Measurements from ENCODE around the gene WRAP73.

The WRAP73 gene

DNA sequence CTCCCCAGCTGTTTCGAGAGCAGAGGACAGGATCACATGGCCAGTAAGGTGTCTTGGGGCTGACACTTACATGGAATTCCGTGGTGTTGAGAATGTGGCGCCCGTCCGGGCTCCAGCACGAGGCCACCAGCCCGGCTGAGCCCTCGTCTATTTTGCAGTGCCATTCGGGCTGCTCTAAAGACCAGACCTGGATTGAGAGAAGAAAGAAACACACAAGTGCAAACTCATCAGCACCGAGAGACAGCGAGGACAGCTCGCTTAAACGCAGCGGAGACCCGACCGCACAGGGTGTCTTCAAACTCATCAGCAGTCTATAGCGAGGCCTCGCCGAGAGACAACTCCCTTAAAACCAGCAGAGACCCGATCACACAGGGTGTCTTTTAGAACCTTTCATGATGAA lies 3.3 kb downstream of the WRAP73 start:
- DNase-seq (ENCODE audit: low read depth in 2 of 2): no peak

DNA sequence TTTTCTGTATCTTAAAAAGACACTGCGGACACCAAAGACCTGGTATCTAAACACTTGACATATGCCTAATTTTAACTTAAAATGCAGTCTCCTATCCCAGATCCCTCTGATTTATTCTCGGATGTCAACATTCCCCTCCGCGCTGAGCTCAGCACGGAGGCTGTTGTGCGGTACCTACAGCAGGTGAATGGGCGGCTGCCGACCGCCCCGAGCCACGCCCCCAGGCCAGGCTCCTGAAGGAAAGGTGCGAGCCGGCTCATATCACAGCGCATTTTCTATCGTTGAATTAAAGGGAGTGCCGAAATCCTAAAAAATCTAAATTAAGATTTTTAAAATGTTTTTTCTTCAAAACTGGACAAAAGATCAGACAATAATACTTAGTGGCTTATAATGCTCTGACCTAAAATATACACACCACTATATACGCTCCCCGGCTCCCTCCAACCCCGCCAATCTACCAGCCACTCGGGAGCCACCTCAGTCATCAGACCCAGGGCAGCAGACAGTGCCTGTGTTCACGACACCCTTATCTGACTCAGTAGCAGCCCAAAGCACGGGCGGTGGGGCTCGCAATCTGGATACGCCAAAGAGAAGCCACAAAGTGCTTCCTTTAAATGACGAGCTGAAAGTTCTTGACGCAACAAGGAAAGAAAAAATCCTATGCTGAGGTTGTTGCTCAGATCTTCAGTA lies 4.1 kb downstream of the WRAP73 start:
- DNase-seq (ENCODE audit: low read depth in 2 of 2): no peak

DNA sequence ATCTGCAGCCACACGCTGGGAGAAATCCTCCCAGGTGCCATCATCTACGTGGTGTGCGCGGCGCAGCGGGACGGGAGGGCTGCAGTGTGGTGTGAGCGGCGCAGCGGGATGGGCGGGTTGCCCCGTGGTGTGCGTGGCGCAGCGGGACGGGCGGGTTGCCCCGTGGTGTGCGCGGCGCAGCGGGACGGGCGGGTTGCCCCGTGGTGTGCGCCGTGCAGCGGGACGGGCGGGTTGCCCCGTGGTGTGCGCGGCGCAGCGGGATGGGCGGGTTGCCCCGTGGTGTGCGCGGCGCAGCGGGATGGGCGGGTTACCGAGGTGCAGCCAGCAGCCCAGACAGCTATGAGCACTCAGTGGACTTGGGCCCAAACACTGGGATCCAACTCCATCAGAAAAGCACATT lies 4.7 kb downstream of the WRAP73 start:
- no peak for DNase-seq (ENCODE audit: low read depth in 2 of 2)

DNA sequence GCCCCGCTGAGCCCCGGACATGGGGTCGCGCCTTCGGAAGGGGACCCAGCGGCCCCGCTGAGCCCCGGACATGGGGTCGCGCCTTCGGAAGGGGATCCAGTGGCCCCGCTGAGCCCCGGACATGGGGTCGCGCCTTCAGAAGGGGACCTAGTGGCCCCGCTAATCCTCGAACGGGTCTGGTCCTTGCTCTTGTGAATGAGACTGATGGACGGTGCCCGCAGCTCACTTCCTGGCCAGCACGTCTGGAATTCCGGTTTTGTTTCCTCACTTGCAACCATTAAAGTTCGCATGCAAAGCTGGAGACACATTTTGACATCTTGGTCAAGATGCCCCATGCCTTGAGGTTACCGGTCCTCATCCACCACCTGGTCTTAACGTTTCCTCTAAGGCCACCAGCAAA lies 5.6 kb downstream of the WRAP73 start:
- no peak for DNase-seq (ENCODE audit: low read depth in 2 of 2)

DNA sequence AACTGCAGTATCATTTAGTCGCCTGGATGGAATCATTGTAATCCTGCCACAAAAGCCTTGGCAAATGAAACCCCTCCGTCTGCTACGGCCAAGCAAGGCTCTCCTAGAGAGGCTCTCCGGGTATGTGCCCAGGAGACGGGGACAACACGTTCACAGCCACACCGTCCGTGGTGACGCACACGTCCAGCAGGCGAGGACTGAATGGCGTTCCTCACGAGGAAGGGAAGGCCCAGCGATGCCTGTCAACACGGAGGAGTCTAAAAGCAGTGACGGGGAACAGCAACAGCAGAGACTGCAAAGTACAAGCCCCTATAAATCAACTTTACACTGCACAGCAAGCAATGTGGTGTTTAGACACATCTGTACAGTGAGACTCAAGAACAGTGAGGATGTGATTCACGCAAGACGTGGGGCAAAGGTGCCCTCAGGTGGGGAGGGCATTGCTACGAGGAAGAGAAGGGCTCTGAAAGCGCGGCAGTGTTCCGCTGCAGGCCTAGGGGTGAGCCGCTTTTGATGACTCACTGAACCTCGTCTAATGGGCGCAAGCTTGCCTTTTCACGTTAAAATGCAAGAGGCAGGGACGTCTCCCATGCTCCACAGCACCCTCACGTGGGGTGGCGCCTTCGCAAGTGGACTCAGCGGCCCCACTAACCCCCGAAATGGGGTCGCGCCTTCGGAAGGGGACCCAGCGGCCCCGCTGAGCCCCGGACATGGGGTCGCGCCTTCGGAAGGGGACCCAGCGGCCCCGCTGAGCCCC lies 6.8 kb downstream of the WRAP73 start:
- no peak for DNase-seq (ENCODE audit: low read depth in 2 of 2)

DNA sequence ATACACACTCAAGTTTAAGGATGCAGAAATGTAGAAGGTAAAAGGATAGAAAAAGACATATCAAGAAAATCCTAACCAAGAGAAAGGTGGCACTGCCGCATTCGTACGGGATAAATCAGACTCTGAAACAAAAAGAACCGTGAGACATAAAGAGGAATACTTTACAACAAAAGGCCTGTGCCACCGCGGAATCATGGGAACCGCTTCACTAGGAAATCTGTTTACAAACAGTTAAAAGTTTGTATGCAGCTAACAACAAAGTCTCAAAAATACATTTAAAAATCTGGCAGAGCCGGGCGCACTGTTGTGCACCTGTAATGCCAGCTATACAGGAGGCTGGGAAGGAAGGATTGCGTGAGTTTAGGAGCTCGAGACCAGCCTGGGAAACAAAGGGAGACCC lies 8.1 kb downstream of the WRAP73 start:
- DNase-seq (ENCODE audit: low read depth in 2 of 2): no peak

DNA sequence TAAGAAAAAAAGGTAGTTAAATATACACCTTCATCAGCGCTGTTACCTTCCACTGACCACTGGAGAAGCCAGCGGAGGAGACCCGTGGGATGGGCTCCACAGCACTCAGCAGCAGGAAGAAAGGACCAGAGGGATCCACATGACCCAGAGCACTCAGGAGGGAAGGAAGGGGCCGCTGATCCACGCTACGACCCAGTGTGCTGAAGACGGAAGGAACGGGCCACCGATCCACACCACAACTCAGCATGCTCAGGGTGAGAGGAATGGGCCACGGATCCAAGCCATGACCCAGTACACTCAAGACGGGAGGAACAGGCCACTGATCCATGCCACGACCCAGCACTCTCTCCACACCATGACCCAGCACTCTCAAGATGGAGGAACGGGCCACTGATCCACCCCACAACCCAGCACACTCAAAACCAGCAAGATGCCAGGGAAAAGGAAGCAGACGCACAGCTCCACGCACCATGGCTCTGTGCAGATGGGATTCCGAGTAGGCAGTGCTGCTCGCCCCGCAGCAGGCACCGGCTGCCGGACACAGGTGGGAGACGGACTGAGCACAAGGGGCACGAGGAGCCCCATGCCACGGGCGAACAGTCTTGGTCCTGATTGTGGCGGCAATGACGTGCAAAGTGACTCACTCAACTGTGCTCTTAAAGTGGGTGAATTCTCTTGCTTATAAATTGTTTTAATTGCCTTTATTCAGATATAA lies 8.7 kb downstream of the WRAP73 start:
- no peak for DNase-seq (ENCODE audit: low read depth in 2 of 2)

DNA sequence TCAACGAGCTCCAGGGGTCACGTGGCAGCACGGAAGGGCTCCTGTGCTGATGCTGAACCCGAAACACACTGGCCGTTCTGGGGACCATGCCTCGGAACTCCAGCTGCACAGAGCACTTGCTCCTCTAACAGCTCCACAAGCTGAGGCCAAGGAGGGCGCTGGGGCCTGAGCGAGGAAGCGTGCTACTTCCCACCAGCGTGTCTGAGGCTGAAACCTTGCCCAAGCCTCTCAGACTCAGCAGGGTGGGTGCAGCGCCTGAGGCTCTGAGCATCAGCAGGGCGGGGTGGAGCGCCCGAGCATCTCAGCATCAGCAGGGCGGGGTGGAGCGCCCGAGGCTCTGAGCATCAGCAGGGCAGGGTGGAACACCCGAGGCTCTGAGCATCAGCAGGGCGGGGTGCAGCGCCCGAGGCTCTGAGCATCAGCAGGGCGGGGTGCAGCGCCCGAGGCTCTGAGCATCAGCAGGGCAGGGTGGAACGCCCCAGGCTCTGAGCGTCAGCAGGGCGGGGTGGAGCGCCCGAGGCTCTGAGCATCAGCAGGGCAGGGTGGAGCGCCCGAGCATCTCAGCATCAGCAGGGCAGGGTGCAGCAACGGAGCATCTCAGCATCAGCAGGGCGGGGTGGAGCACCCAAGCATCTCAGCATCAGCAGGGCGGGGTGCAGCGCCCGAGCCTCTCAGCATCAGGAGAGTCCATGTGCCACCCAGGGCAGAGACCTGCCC lies 9.6 kb downstream of the WRAP73 start:
- DNase-seq (ENCODE audit: low read depth in 2 of 2): no peak

DNA sequence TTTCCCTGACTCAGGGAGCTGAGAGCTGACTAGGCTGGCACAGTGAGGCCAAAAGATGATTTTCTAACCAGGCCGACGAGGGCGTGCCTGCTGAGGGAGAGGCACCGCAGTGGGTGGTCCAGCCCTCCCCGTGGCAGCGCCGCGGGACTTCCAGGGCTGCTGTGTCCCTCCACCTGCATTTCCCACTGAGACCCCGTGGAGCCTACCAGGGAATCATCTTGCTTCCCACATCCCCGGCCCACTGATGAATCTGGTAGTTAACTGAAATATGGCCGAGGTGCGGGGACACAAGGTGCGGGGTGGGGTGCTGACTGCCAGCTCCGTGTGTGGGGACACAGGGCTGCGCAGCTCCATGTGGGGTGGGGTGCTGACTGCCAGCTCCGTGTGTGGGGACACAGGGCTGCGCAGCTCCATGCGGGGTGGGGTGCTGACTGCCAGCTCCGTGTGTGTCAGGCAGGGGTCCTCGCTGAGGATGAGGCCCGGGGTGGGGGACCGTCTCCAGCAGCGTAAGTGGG lies 10.4 kb downstream of the WRAP73 start:
- no peak for DNase-seq (ENCODE audit: low read depth in 2 of 2)

DNA sequence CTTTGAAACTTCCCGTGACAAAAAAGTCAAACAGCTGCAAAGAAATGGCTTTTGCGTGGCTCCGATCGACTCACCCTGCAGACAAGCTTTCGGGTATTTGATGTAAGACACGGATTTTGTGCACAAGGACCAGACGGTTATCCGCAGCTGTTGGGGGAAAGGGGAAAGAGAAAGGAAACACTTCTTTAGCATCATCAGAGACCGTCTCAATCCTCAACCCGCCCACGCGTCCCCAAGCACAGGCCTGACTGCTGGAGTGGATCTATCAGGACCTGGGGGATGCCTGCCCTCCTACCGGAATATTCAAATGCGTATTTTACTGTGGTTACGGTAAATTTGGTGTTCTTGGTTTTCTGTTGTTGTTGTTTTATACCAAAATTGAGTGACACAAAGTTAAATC lies 11.2 kb downstream of the WRAP73 start:
- DNase-seq (ENCODE audit: low read depth in 2 of 2): no peak

DNA sequence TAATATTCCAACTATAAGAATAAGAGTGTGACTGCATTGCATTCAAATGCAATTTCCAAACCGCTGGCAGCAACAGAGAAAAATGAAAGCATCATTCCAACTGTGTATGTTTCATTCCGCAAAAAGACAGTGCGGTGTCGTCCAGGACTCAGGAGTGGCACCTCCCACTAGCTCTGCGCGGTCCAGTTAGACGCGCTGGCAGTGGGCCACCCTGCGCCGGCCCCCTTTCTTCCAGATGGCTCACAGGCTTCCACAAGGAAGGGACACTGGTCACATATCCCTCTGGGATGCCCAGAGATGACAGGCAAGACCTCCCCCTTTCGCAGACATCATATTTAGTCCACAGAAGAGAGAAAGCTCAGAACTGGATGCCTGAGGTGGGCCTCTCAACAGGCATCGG lies 11.9 kb downstream of the WRAP73 start:
- no peak for DNase-seq (ENCODE audit: low read depth in 2 of 2)

DNA sequence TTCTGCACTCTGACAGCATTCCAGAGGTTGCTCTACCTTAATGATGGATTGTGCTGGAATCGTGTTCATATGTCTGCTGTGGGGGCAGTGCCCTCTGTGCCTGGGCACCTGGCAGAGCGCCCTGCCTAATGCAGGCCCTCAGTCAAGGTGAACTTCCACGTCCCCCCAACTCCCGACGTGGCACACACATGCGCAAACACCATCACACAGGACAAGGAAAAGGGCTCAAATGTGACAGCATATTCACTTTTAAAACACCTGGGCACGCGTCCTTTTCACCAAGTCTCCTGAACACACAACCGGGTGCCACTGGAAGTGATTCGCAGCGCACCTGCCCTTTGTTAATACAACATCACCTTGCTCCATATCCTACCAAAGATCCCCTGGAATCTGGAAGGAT lies 13.4 kb downstream of the WRAP73 start:
- DNase-seq (ENCODE audit: low read depth in 2 of 2): no peak

DNA sequence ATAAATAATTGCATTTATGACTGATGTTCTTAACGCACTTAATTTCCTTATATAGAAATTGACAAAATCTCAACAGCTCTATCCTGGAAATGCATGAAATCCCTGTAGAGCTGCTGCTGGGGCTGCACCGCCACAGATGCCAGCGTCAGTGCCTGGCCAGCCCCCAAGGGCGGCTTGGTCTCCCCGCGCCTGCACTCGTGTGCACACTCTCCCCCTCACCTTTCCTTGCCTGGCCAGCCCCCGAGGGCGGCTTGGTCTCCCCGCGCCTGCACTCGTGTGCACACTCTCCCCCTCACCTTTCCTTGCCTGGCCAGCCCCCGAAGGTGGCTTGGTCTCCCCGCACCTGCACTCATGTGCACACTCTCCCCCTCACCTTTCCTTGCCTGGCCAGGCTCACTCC lies 13.8 kb downstream of the WRAP73 start:
- DNase-seq (ENCODE audit: low read depth in 2 of 2): no peak

DNA sequence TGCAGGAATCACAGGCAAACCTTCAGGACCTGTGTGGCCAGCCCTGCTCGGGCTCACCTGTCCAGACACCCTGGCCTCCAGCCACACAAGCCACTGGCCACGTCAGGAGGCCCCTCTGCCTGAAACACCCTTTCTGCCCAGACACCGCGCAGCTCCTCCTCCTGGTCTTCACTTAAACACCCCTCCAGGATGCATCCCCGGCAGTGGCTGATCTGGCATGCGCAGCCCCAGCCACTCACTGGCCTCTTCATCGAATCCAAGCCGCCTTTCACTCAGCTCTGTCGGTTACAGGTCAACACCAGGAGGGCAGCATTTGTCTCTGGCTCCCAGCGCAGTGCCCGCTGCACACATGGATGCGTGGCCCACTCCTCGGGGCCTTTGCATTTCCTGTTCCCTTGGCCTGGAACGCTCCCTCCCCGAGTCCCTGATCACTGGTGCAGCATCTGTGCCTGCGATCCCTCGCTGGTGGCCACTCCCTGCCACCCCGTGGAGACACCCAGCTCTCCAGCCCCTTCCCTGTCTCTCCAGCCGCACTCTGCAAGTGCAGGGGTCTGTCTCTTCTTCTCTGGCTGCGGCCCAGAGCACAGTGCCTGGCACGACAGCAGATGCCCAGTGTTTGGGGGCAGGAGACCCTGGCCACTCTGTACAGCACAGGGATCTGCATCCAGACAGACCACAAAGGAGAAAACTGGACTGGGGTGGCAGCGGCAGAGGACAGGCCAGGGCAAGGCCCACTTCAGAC lies 15.7 kb downstream of the WRAP73 start:
- no peak for DNase-seq (ENCODE audit: low read depth in 2 of 2)

DNA sequence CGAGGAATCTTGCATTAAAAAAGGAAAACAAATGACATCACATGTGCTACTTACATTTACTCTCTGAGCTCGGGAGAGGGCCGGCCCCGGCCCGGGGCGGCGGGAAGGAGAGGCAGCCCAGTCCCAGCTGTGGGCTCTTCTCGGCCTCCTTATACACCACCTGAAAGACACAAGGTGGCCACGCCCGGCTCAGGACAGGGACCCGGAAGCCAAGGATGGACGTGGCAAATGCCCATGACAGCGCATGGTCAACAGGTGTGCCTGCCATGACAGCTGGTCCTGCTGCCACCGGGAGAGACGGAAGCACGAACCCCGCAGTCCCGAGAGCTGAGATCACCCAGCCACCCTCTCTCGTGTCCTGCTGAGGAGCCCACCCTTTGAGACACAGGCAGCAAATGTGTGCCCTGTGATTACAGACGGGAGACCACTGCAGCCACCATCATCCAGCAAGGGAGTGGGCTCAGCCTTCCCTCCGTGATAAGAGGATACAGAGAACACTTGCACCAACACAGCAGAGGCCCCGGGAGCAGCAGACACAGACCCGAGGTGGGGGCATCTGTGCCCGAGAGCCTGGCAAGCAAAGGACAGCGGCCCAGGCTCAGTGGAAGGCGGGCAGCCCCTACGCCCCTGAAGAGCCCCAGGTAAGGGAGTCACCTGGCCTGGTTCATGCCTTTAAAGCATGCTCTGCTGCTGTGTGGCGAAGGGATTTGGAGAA lies 16.4 kb downstream of the WRAP73 start:
- no peak for DNase-seq (ENCODE audit: low read depth in 2 of 2)

DNA sequence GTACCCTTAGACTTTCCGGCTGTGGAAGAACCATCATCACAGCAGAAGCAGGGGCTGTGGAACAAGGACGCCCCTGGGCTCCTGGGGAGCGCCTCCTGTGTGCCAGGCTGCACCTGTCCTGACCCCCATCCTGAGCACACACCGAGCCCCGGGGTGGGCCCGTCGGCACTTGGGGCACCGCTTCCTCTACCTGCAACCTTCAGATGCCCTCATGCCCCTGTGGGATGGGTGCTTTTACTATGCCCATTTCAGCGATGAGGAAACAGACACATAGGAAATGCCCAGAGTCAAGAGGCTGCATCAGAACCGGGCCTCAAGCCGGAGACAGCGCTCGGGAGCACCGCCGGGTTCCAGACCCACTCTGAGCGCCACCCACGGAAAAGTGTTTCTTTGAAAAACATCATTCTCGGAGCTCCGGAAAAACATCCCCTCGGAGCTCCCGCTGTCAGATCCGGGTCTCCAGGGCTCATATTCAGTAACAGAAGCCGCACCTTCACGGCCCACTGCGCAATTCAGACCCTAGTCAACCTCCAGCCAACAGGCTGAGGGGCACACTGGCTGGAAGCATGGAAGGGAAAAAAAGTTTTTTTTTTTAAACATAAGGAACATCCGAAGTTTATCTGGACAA lies 17.1 kb downstream of the WRAP73 start:
- no peak for DNase-seq (ENCODE audit: low read depth in 2 of 2)

DNA sequence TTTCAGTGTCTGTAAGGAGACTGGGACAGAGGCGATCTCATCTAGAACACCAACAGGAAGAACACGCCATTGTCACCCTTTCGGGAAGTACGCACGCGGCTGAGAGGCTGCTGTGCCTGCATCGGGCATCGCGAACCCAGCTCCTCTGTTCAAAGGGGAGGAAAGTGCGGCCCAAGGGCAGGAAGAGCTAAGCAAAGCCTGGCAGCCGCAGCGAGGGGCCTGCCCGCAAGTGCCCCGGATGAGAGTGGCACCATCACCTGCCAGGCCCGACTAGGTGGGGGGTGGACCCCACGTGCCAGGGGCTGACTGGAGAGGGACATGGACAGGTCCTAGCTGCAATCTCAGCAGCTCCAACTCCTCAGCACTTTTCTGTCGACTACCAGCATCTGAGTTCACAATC lies 17.6 kb downstream of the WRAP73 start:
- DNase-seq (ENCODE audit: low read depth in 2 of 2): no peak

DNA sequence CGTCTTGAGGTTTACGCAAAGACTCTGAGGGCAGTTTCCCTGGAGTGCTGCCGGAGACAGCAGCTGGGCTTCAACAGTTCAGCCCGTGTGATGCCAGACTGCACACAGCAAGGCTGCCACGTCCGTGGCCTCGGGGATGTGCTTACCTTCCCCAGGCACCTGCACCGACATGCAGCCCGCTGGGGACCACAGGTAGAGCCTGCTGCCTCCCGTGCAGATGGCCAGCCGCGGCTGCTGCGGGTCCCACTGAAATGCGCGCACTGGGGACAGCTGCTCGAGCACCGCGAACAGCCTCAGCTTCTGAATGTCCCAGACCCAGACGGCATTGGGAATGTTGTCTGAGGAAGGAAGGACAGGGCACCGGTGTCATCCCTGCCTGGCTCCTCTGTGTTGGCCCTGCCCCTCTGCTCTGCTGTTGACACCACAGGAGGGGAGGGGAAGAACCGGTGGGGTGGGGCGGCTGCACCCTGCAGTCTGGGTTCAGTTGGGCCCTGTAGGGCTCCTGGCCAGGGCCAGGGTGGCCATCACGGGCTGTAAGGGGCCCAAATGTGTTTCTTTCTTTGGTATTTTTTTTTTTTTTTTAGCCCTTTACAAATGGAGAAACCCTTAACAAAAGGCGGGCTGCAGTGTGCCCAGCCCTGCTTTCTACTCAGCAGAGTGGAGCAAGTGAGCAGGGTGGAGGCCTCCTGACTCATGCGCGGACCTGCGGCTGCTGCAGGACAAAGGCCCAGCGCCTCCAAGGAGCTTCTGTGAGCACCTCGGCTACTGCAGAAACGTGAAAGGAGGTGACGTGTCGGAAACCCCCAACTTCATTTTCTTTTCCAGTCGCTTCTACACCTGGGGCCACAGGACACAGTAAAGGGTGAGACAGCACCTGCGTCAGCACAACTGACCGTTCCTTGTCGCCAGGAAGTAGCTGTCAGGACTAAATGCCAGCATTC lies 18.3 kb downstream of the WRAP73 start:
- DNase-seq (ENCODE audit: low read depth in 2 of 2): no peak

DNA sequence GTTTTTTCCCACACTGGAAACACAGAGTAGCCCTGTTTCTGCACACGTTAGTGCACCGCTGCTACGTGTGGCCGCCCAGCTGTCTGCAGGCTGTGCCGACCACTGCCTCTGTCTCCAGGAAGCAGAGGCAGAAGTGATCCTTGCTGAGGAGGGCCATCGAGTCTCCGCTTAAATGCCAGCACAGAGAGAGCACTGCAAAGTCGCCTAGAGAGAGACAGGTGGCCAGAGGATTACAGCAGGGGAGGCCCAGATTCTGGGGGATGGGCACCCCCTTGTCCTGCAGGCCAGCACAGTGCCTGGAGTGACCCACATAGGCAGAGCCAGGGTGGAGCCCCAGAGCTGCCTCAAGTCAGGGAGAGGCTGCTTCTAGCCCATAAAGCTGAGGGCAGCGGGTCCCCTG lies 19.0 kb downstream of the WRAP73 start:
- DNase-seq (ENCODE audit: low read depth in 2 of 2): no peak
